NB4 (cell line): ENCODE measurements around the gene LRRC27.

Experiments
- POLR2A ChIP-seq: IDR thresholded peaks from 2 replicates; pipeline ENCODE4 v1.6.1; 2011; ENCODE audit warnings: mild to moderate bottlenecking; ENCODE audit not compliant: insufficient read length; ENCODE audit errors: extremely low read depth
- TF ChIP-seq, protein P1 (sequence below): IDR thresholded peaks from one replicate; pipeline ENCODE4 v1.5.1; 2012; ENCODE audit warnings: low read depth, low read length

DNA sequence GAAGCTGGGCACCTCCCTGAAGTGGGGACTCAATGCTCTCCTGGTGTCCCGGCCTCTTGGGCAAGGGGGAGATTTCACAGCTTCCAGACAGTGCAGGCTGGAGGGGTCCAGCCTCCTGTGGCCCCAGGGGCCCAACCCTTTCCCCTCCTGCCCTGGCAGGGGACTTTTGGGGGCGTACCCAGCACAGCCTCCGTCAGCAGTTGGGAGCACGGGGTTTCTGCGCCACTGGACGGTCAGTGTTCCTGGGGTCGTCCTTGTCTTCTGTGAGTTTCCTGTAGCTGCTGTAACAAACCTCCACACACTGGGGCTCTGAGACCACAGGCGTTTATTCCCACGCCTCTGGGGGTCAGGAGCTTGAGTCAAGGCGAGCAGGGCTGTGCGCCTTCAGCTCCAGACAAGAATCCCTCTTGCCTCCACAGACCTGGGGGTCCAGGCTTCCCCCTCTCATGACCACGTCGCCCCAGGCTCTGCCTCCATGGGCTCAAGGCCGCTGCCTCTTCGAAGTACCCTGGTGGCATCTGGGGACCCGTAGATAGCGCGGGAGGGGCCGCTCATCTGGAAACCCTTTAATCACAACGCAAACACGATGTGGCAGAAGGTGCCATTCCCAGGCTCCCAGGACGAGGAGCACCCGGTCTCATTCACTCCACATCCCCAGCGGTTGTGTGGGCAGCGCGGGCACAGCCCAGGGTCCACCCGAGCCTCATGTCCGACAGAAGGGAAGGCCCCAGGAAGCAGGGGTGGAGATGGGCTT is 79.0 kb downstream of the LRRC27 start:
- TF ChIP-seq, protein P1, sequence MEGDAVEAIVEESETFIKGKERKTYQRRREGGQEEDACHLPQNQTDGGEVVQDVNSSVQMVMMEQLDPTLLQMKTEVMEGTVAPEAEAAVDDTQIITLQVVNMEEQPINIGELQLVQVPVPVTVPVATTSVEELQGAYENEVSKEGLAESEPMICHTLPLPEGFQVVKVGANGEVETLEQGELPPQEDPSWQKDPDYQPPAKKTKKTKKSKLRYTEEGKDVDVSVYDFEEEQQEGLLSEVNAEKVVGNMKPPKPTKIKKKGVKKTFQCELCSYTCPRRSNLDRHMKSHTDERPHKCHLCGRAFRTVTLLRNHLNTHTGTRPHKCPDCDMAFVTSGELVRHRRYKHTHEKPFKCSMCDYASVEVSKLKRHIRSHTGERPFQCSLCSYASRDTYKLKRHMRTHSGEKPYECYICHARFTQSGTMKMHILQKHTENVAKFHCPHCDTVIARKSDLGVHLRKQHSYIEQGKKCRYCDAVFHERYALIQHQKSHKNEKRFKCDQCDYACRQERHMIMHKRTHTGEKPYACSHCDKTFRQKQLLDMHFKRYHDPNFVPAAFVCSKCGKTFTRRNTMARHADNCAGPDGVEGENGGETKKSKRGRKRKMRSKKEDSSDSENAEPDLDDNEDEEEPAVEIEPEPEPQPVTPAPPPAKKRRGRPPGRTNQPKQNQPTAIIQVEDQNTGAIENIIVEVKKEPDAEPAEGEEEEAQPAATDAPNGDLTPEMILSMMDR: no peak
- no peak for TF ChIP-seq POLR2A
